ENCODE measurements around the gene SLCO2A1. TPM values are rescaled to one million over a fixed set of nuclear protein-coding genes. Genes with fewer than 3 reads are reported as not detected.

Gene SLCO2A1
- total RNA-seq, 2 donors from 2014 or later: 7.0 to 17.5 TPM

- Histone ChIP-seq H3K9me3 (peaks cover 0 to 5% (median 0%) of the 10 kb centered on the region in 3 donors), H3K4me1 (no peaks in the 10 kb centered on the region), H3K27ac (no peak overlapping the region), H3K4me3 (no peak overlapping the region), H3K27me3 (no peaks in the 10 kb centered on the region), H3K36me3 (replicated peaks in 1 of 2; ENCODE audit: insufficient read depth in 1 of 2, low read depth in 2 of 2) (no peaks in the 10 kb centered on the region)
- ATAC-seq (no peak), DNase-seq (no peak)
- TF ChIP-seq POLR2A (IDR thresholded peaks at IDR 0.05): no peak
- TF ChIP-seq CTCF (IDR thresholded peaks at IDR 0.05): no peak
- intact Hi-C loops (cut with DNase I): no loop called here
- WGBS, 2 donors: 89 to 90% methylated on average over 5 of the region's 5 CpGs
Observed at GRCh38 chr3:134003066-134003465, 26.7 kb downstream of the SLCO2A1 start.

GRCh38 chr3:134002306-134002705 lies 27.4 kb downstream of the SLCO2A1 start:
- Histone ChIP-seq H3K27ac (no peak overlapping the region), H3K27me3 (no peaks in the 10 kb centered on the region), H3K36me3 (replicated peaks in 1 of 2; ENCODE audit: insufficient read depth in 1 of 2, low read depth in 2 of 2) (no peaks in the 10 kb centered on the region), H3K4me1 (no peaks in the 10 kb centered on the region), H3K4me3 (no peak overlapping the region), H3K9me3 (peaks cover 0 to 5% (median 0%) of the 10 kb centered on the region in 3 donors)
- ATAC-seq (no peak), DNase-seq (no peak)
- TF ChIP-seq CTCF (IDR thresholded peaks at IDR 0.05): no peak
- TF ChIP-seq POLR2A (IDR thresholded peaks at IDR 0.05): no peak
- intact Hi-C loops (cut with DNase I): no loop called here
- WGBS, 2 donors: 53 to 86% methylated on average over 1 of the region's 1 CpG

GRCh38 chr3:134001251-134001650 lies 28.5 kb downstream of the SLCO2A1 start:
- Histone ChIP-seq H3K27ac (no peak overlapping the region), H3K9me3 (peaks cover 0 to 5% (median 0%) of the 10 kb centered on the region in 3 donors), H3K4me3 (no peak overlapping the region), H3K27me3 (no peaks in the 10 kb centered on the region), H3K36me3 (replicated peaks in 1 of 2; ENCODE audit: insufficient read depth in 1 of 2, low read depth in 2 of 2) (no peaks in the 10 kb centered on the region), H3K4me1 (no peaks in the 10 kb centered on the region)
- 82 to 83% methylated on average over 5 of the region's 5 CpGs for WGBS, 2 donors
- TF ChIP-seq CTCF (IDR thresholded peaks at IDR 0.05): no peak
- TF ChIP-seq POLR2A (IDR thresholded peaks at IDR 0.05): no peak
- ATAC-seq (no peak), DNase-seq (no peak)
- intact Hi-C loops (cut with DNase I): no loop called here

- no peak for DNase-seq
- intact Hi-C loops (cut with DNase I): no loop called here
- H3K9me3 ChIP-seq: peaks cover 0 to 5% (median 0%) of the 10 kb centered on the region in 3 donors
- H3K36me3 ChIP-seq (replicated peaks in 1 of 2; ENCODE audit: insufficient read depth in 1 of 2, low read depth in 2 of 2): no peaks in the 10 kb centered on the region
- no peak overlapping the region for H3K27ac ChIP-seq
- H3K4me1 ChIP-seq: no peaks in the 10 kb centered on the region
- WGBS, 2 donors: 66 to 71% methylated on average over 13 of the region's 13 CpGs
- H3K27me3 ChIP-seq: no peaks in the 10 kb centered on the region
- ATAC-seq: no peak
- TF ChIP-seq POLR2A (IDR thresholded peaks at IDR 0.05) (no peak), CTCF (IDR thresholded peaks at IDR 0.05) (no peak)
- H3K4me3 ChIP-seq: no peak overlapping the region
Observed at GRCh38 chr3:133999891-134000685, 29.6 kb downstream of the SLCO2A1 start.

Measured in body of pancreas (tissue), 4 donors.